KG1 (cell line): ENCODE data around the gene XRCC4.
"Not testable (repeated sequence)": the region's sequence is repeated elsewhere in the genome, so short reads cannot be mapped to it uniquely, and the experiment has no call there.

Source experiments
- DNase-seq: peaks from one replicate; lab custom pipeline; 2025; lab: John Stamatoyannopoulos, UW

The XRCC4 gene

GRCh38 chr5:83353231-83353630 is 275.9 kb downstream of the XRCC4 start:
- DNase-seq = no peak

- no peak for DNase-seq
Observed at GRCh38 chr5:83353774-83354173, 276.4 kb downstream of the XRCC4 start.

GRCh38 chr5:83354958-83355357 is 277.6 kb downstream of the XRCC4 start:
- DNase-seq = no peak

GRCh38 chr5:83355482-83356014 is 278.2 kb downstream of the XRCC4 start:
- DNase-seq = not testable (repeated sequence)

GRCh38 chr5:83357621-83358231 is 280.4 kb downstream of the XRCC4 start:
- no peak for DNase-seq

GRCh38 chr5:83360573-83360972 is 283.2 kb downstream of the XRCC4 start:
- no peak for DNase-seq

- no peak for DNase-seq
Observed at GRCh38 chr5:83362526-83362925, 285.2 kb downstream of the XRCC4 start.

GRCh38 chr5:83363111-83363885 is 286.0 kb downstream of the XRCC4 start:
- no peak for DNase-seq

- DNase-seq = no peak
Observed at GRCh38 chr5:83363886-83364275, 286.5 kb downstream of the XRCC4 start.

GRCh38 chr5:83364312-83365299 is 287.3 kb downstream of the XRCC4 start:
- no peak for DNase-seq

- no peak for DNase-seq
Observed at GRCh38 chr5:83368319-83368718, 291.0 kb downstream of the XRCC4 start.

GRCh38 chr5:83368835-83369234 is 291.5 kb downstream of the XRCC4 start:
- no peak for DNase-seq

GRCh38 chr5:83370957-83371356 is 293.6 kb downstream of the XRCC4 start:
- no peak for DNase-seq

- DNase-seq = no peak
Observed at GRCh38 chr5:83371726-83372125, 294.4 kb downstream of the XRCC4 start.

GRCh38 chr5:83374547-83374946 is 297.2 kb downstream of the XRCC4 start:
- no peak for DNase-seq

- DNase-seq = no peak
Observed at GRCh38 chr5:83375049-83375745, 297.9 kb downstream of the XRCC4 start.

GRCh38 chr5:83376461-83376860 is 299.1 kb downstream of the XRCC4 start:
- DNase-seq = no peak

- DNase-seq = no peak
Observed at GRCh38 chr5:83377131-83377865, 300.0 kb downstream of the XRCC4 start.

- DNase-seq = no peak
Observed at GRCh38 chr5:83378624-83379289, 301.4 kb downstream of the XRCC4 start.

GRCh38 chr5:83385812-83386211 is 308.5 kb downstream of the XRCC4 start:
- DNase-seq = no peak
